Astrocyte (in vitro differentiated cells and primary cell): ENCODE results near the gene COPS6. TPM values are rescaled to one million over a fixed set of nuclear protein-coding genes. Genes with fewer than 3 reads are reported as not detected.

Experiments used
- DNase-seq: peaks from one replicate; pipeline ENCODE4 v3.0.0-alpha.2; 2010; ENCODE audit warnings: low read depth
- FAIRE-seq: peaks from 2 replicates; lab custom pipeline; 2011; peaks lifted over from hg19 to GRCh38; lab: Jason Lieb, UNC
- H2AFZ ChIP-seq: 2 replicates; pipeline ENCODE4 v1.6.0; 2012; ENCODE audit warnings: low read depth, low read length, inconsistent platforms
- H3K27ac ChIP-seq: 2 replicates; pipeline ENCODE4 v1.5.1; 2011; ENCODE audit warnings: low read depth, low read length, inconsistent platforms
- H3K27me3 ChIP-seq: 2 replicates; pipeline ENCODE4 v1.6.0; 2011; ENCODE audit warnings: low read length, inconsistent platforms; ENCODE audit not compliant: insufficient read depth
- H3K36me3 ChIP-seq: 2 replicates; pipeline ENCODE4 v1.5.1; 2011; ENCODE audit warnings: low read length, inconsistent platforms; ENCODE audit not compliant: insufficient read depth
- H3K4me1 ChIP-seq: 2 replicates; pipeline ENCODE4 v1.5.1; 2011; ENCODE audit warnings: low read length, inconsistent platforms; ENCODE audit not compliant: insufficient read depth
- H3K4me2 ChIP-seq: 2 replicates; pipeline ENCODE4 v1.6.0; 2012; ENCODE audit warnings: low read length, inconsistent platforms
- H3K4me3 ChIP-seq: 2 replicates; pipeline ENCODE4 v1.5.1; 2011; ENCODE audit warnings: low read depth, mild to moderate bottlenecking, low read length, inconsistent platforms; ENCODE audit not compliant: insufficient read depth
- H3K79me2 ChIP-seq: 2 replicates; pipeline ENCODE4 v1.6.0; 2012; ENCODE audit warnings: mild to moderate bottlenecking, low read length, inconsistent platforms; ENCODE audit not compliant: insufficient read depth
- H3K9ac ChIP-seq: 2 replicates; pipeline ENCODE4 v1.6.0; 2012; ENCODE audit warnings: mild to moderate bottlenecking, low read length, inconsistent platforms
- H3K9me3 ChIP-seq: 2 replicates; pipeline ENCODE4 v1.5.1; 2012; ENCODE audit warnings: low read depth, mild to moderate bottlenecking, low read length, inconsistent platforms; ENCODE audit not compliant: insufficient read depth
- H4K20me1 ChIP-seq: 2 replicates; pipeline ENCODE4 v1.6.0; 2012; ENCODE audit warnings: low read length, inconsistent platforms; ENCODE audit not compliant: insufficient read depth
- H3K27ac Mint-ChIP-seq: one replicate; pipeline ENCODE4 v1.8.0; 2021; ENCODE audit warnings: mild to moderate bottlenecking, mixed read lengths; ENCODE audit not compliant: unreplicated experiment
- H3K27me3 Mint-ChIP-seq: one replicate; pipeline ENCODE4 v1.8.0; 2021; ENCODE audit warnings: low read depth, mixed read lengths; ENCODE audit not compliant: unreplicated experiment
- H3K36me3 Mint-ChIP-seq: one replicate; pipeline ENCODE4 v1.8.0; 2021; ENCODE audit warnings: low read depth, mixed read lengths; ENCODE audit not compliant: unreplicated experiment
- H3K4me1 Mint-ChIP-seq: one replicate; pipeline ENCODE4 v1.8.0; 2021; ENCODE audit warnings: low read depth, mixed read lengths; ENCODE audit not compliant: unreplicated experiment
- H3K4me3 Mint-ChIP-seq: one replicate; pipeline ENCODE4 v1.8.0; 2021; ENCODE audit warnings: mild to moderate bottlenecking, moderate library complexity, mixed read lengths; ENCODE audit not compliant: unreplicated experiment
- H3K9me3 Mint-ChIP-seq: one replicate; pipeline ENCODE4 v1.8.0; 2021; ENCODE audit warnings: mild to moderate bottlenecking, mixed read lengths; ENCODE audit not compliant: unreplicated experiment
- EZH2 ChIP-seq: IDR thresholded peaks from 2 replicates; pipeline ENCODE4 v1.6.1; 2012; ENCODE audit warnings: mild to moderate bottlenecking, low read length, inconsistent platforms; ENCODE audit not compliant: insufficient read depth
- total RNA-seq: library from RNA; stranded (reverse); gene quantifications from 2 replicates; pipeline ENCODE4 v1.2.1, GENCODE V29; 2021
- TF ChIP-seq, protein P1 (sequence below): IDR thresholded peaks from 2 replicates; pipeline ENCODE4 v1.5.1; 2011; ENCODE audit warnings: low read depth, mild to moderate bottlenecking, inconsistent platforms, low read length, moderate library complexity; ENCODE audit not compliant: insufficient read depth

Gene COPS6
- total RNA-seq, 1 donor from 2014 or later = 95.3 TPM

DNA sequence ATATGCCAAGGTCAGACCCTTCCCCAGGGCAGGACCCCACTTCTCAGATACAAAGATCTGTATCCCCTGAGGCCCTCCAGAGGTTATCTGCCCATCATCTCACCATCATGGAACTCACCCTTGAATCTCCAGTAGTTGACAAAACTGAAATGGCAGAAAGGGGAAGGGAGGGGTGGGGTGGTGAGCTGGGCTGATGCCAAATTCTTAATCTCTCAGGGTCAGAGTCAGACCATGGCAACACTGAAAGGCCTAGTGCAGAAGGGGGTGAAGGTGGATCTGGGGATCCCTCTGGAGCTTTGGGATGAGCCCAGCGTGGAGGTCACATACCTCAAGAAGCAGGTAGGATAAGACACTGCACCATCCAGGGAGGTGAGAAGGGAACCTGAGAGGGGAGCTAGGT lies 33.8 kb downstream of the COPS6 start:
- Mint-ChIP-seq H3K9me3 (peaks cover 2% of the 10 kb centered on the region), H3K4me1 (peaks cover 6% of the 10 kb centered on the region), H3K27me3 (no peaks in the 10 kb centered on the region), H3K4me3 (no peak overlapping the region), H3K36me3 (peaks cover 8% of the 10 kb centered on the region), H3K27ac (no peak overlapping the region)
- Histone ChIP-seq H3K4me3 (no peak overlapping the region), H3K4me1 (peaks cover 21% of the 10 kb centered on the region), H3K36me3 (peaks cover 2% of the 10 kb centered on the region), H3K4me2 (no peak overlapping the region), H2AFZ (no peak overlapping the region), H3K9me3 (no peaks in the 10 kb centered on the region), H3K27ac (no peak overlapping the region), H3K9ac (no peak overlapping the region), H4K20me1 (no peaks in the 10 kb centered on the region), H3K27me3 (no peaks in the 10 kb centered on the region), H3K79me2 (peaks cover 25% of the 10 kb centered on the region)
- DNase-seq = no peak
- no peak for FAIRE-seq
- TF ChIP-seq, protein P1, sequence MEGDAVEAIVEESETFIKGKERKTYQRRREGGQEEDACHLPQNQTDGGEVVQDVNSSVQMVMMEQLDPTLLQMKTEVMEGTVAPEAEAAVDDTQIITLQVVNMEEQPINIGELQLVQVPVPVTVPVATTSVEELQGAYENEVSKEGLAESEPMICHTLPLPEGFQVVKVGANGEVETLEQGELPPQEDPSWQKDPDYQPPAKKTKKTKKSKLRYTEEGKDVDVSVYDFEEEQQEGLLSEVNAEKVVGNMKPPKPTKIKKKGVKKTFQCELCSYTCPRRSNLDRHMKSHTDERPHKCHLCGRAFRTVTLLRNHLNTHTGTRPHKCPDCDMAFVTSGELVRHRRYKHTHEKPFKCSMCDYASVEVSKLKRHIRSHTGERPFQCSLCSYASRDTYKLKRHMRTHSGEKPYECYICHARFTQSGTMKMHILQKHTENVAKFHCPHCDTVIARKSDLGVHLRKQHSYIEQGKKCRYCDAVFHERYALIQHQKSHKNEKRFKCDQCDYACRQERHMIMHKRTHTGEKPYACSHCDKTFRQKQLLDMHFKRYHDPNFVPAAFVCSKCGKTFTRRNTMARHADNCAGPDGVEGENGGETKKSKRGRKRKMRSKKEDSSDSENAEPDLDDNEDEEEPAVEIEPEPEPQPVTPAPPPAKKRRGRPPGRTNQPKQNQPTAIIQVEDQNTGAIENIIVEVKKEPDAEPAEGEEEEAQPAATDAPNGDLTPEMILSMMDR = no peak
- no peak for TF ChIP-seq EZH2

DNA sequence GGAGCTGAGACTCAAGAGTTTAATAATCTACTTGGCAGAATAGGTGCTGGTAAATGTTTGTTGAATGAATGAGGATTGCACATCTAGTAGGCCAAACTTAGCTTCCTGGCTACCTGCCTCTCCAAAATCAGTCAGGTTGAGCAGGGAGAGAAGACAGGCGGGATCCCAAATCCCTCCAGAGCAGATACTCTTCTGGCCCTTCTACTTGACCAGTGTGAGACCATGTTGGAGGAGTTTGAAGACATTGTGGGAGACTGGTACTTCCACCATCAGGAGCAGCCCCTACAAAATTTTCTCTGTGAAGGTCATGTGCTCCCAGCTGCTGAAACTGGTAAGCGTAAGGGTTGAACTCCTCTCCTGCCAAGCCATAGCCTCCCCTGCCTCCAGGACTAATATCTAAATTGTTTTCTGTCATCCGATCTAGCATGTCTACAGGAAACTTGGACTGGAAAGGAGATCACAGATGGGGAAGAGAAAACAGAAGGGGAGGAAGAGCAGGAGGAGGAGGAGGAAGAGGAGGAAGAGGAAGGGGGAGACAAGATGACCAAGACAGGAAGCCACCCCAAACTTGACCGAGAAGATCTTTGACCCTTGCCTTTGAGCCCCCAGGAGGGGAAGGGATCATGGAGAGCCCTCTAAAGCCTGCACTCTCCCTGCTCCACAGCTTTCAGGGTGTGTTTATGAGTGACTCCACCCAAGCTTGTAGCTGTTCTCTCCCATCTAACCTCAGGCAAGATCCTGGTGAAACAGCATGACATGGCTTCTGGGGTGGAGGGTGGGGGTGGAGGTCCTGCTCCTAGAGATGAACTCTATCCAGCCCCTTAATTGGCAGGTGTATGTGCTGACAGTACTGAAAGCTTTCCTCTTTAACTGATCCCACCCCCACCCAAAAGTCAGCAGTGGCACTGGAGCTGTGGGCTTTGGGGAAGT lies 35.8 kb downstream of the COPS6 start:
- H3K9me3 Mint-ChIP-seq = no peaks in the 10 kb centered on the region
- H3K79me2 ChIP-seq = peaks cover 14% of the 10 kb centered on the region
- H3K4me1 Mint-ChIP-seq = peaks cover 6% of the 10 kb centered on the region
- H2AFZ ChIP-seq = no peak overlapping the region
- FAIRE-seq = no peak
- H3K36me3 ChIP-seq = peaks cover 2% of the 10 kb centered on the region
- H3K27ac Mint-ChIP-seq = no peak overlapping the region
- peaks cover 4% of the 10 kb centered on the region for H3K27me3 Mint-ChIP-seq
- peaks cover 6% of the 10 kb centered on the region for H3K36me3 Mint-ChIP-seq
- H3K27ac ChIP-seq = no peak overlapping the region
- no peak for DNase-seq
- no peaks in the 10 kb centered on the region for H3K27me3 ChIP-seq
- H4K20me1 ChIP-seq = no peaks in the 10 kb centered on the region
- H3K9ac ChIP-seq = no peak overlapping the region
- TF ChIP-seq, protein P1 = no peak
- TF ChIP-seq EZH2 = no peak
- peak overlapping the region; percentile 34 for H3K4me3 Mint-ChIP-seq
- H3K4me1 ChIP-seq = peaks cover 26% of the 10 kb centered on the region
- no peak overlapping the region for H3K4me3 ChIP-seq
- no peaks in the 10 kb centered on the region for H3K9me3 ChIP-seq
- H3K4me2 ChIP-seq = no peak overlapping the region
